Endothelial cell of umbilical vein (primary cell): ENCODE data around the gene MCC. TPM values are rescaled to one million over a fixed set of nuclear protein-coding genes. Genes with fewer than 3 reads are reported as not detected.

Source experiments
- BruUV-seq: library from RNA; stranded (reverse); fragments of 400-500 nt; replicated peaks from 2 replicates; lab custom pipeline; 2021; lab: Mats Ljungman, UMichigan
- CTCF ChIA-PET: fragments of 300-600, 350-600 bp; sonication (Branson Sonifier 250); formaldehyde crosslinking; loops from one replicate; lab custom pipeline; 2021; ENCODE audit warnings: antibody characterized with exemption, inconsistent platforms; lab: Charles Lee
- POLR2A ChIA-PET: fragments of 300-600, 350-600 bp; sonication (Branson Sonifier 250); formaldehyde crosslinking; loops from one replicate; lab custom pipeline; 2021; ENCODE audit warnings: antibody characterized with exemption, inconsistent platforms; lab: Charles Lee
- DNase-seq: peaks from one replicate; pipeline ENCODE4 v3.0.0-alpha.2; 2011; ENCODE audit warnings: low read depth, low spot score
- FAIRE-seq: peaks from 2 replicates; lab custom pipeline; 2011; peaks lifted over from hg19 to GRCh38; lab: Jason Lieb, UNC
- H2AFZ ChIP-seq: 2 replicates; pipeline ENCODE4 v1.6.0; 2012; ENCODE audit warnings: low read depth, low read length, control low read depth, inconsistent platforms
- H3K27ac ChIP-seq: 2 replicates; pipeline ENCODE4 v1.5.1; 2011; ENCODE audit warnings: low read depth, mild to moderate bottlenecking, control low read depth, low read length, moderate library complexity; ENCODE audit not compliant: insufficient read depth
- H3K27me3 ChIP-seq, 2 experiments: 2 replicates each; pipeline versions ENCODE4 v1.6.0 to v1.6.1; 2011; ENCODE audit warnings: low read length in 2 of 2, mixed read lengths in 1 of 2; ENCODE audit not compliant: control insufficient read depth in 2 of 2, insufficient read depth in 2 of 2
- H3K36me3 ChIP-seq, 2 experiments: 2 replicates in 1 of 2; 3 replicates in 1 of 2; pipeline ENCODE4 v1.5.1; 2011; ENCODE audit warnings: low read length in 2 of 2, mild to moderate bottlenecking in 1 of 2, moderate library complexity in 1 of 2; ENCODE audit not compliant: control insufficient read depth in 2 of 2, insufficient read depth in 2 of 2; ENCODE audit errors: extremely low read depth in 1 of 2
- H3K4me1 ChIP-seq: 3 replicates; pipeline ENCODE4 v1.5.1; 2011; ENCODE audit warnings: mild to moderate bottlenecking, low read length; ENCODE audit not compliant: control insufficient read depth, insufficient read depth; ENCODE audit errors: extremely low read depth
- H3K4me2 ChIP-seq: 2 replicates; pipeline ENCODE4 v1.6.1; 2011; ENCODE audit warnings: low read length, control low read depth, mixed read lengths; ENCODE audit not compliant: insufficient read depth
- H3K4me3 ChIP-seq, 3 experiments: fragments of 200-600 bp in 1 of 3; sonication (generic), shearing (Covaris generic) in 1 of 3; replicated peaks in 1 of 3; 2 replicates each; pipeline ENCODE4 v1.5.1; 2011 to 2016; ENCODE audit warnings: control low read depth in 3 of 3, low read length in 3 of 3, mild to moderate bottlenecking in 2 of 3, inconsistent platforms in 1 of 3, low read depth in 1 of 3, moderate library complexity in 1 of 3; ENCODE audit not compliant: insufficient read depth in 1 of 3
- H3K79me2 ChIP-seq: 2 replicates; pipeline ENCODE4 v1.6.0; 2012; ENCODE audit warnings: low read length, inconsistent platforms; ENCODE audit not compliant: control insufficient read depth, insufficient read depth
- H3K9ac ChIP-seq: replicated peaks from 2 replicates; pipeline ENCODE3; 2011; ENCODE audit warnings: low read length, control low read depth; ENCODE audit not compliant: insufficient read depth; ENCODE audit errors: extremely low read depth
- H3K9me1 ChIP-seq: replicated peaks from 3 replicates; pipeline ENCODE4 v1.6.0; 2011; ENCODE audit warnings: mild to moderate bottlenecking, low read length; ENCODE audit not compliant: control insufficient read depth, insufficient read depth; ENCODE audit errors: extremely low read depth
- H3K9me3 ChIP-seq: replicated peaks from 2 replicates; pipeline ENCODE4 v1.5.1; 2012; ENCODE audit warnings: low read length, inconsistent platforms; ENCODE audit not compliant: control insufficient read depth, insufficient read depth
- H4K20me1 ChIP-seq: replicated peaks from 2 replicates; pipeline ENCODE3; 2011; ENCODE audit warnings: mild to moderate bottlenecking, low read length; ENCODE audit not compliant: control insufficient read depth, insufficient read depth; ENCODE audit errors: extremely low read depth
- CTCF ChIP-seq, 2 donors: IDR thresholded peaks; 1 replicate in 1 of 2; 2 replicates in 1 of 2; pipeline ENCODE4 v1.5.1; 2011; ENCODE audit warnings: low read length in 2 of 2, mild to moderate bottlenecking in 2 of 2, moderate library complexity in 2 of 2, control low read depth in 1 of 2, inconsistent platforms in 1 of 2, low read depth in 1 of 2; ENCODE audit not compliant: insufficient read depth in 1 of 2; ENCODE audit errors: extremely low read depth in 1 of 2
- EZH2 ChIP-seq: IDR thresholded peaks from 2 replicates; pipeline ENCODE4 v1.6.1; 2012; ENCODE audit warnings: borderline replicate concordance, low read depth, mild to moderate bottlenecking, moderate library complexity, low read length, inconsistent platforms; ENCODE audit not compliant: severe bottlenecking
- FOS ChIP-seq: IDR thresholded peaks from 2 replicates; pipeline ENCODE4 v1.6.1; 2011; ENCODE audit warnings: mild to moderate bottlenecking, low read length, moderate library complexity, borderline replicate concordance; ENCODE audit not compliant: insufficient read depth
- GATA2 ChIP-seq: IDR thresholded peaks from 2 replicates; pipeline ENCODE4 v1.7.0; 2011; ENCODE audit warnings: low read depth, mild to moderate bottlenecking, moderate library complexity, mixed read lengths, low read length; ENCODE audit not compliant: insufficient read length, insufficient read depth
- JUN ChIP-seq: IDR thresholded peaks from 2 replicates; pipeline ENCODE4 v1.6.1; 2011; ENCODE audit warnings: borderline replicate concordance, low read depth; ENCODE audit not compliant: insufficient read length, insufficient read depth
- MAX ChIP-seq: IDR thresholded peaks from 2 replicates; pipeline ENCODE4 v1.6.1; 2011; ENCODE audit not compliant: insufficient read depth, insufficient read length
- MYC ChIP-seq: IDR thresholded peaks from one replicate; pipeline ENCODE4 v1.6.1; 2011; ENCODE audit warnings: mild to moderate bottlenecking, low read depth, low read length
- POLR2A ChIP-seq: IDR thresholded peaks from 2 replicates; pipeline ENCODE4 v1.6.1; 2012; ENCODE audit warnings: low read depth, mild to moderate bottlenecking, control low read depth, low read length
- POLR2AphosphoS5 ChIP-seq: IDR thresholded peaks from 2 replicates; pipeline ENCODE4 v1.6.1; 2012; ENCODE audit warnings: low read depth, mild to moderate bottlenecking, control low read depth, low read length, moderate library complexity; ENCODE audit not compliant: insufficient read depth
- dilution Hi-C: fragments of 300-500 bp; cut with MboI; formaldehyde crosslinking; loops from one replicate; pipeline ENCODE4 v1.15.0; 2019; ENCODE audit warnings: low sequenced_read_pairs; ENCODE audit not compliant: extremely low pct_ligation_motif_present
- intact Hi-C: fragments of 100-400 bp; cut with micrococcal nuclease; formaldehyde crosslinking; loops from one replicate; pipeline ENCODE4 v1.10.0; 2022
- polyA plus RNA-seq, 4 experiments: library from polyadenylated mRNA; depleted of rRNA in 3 of 4; stranded (reverse) in 3 of 4; unstranded in 1 of 4; fragments of >200 nt; gene quantifications; 2 replicates each; pipeline versions ENCODE4 v1.2.1 to v1.2.3, GENCODE V29; 2011 to 2012; ENCODE audit warnings: missing spikeins in 1 of 4
- total RNA-seq: library from RNA; stranded (reverse); gene quantifications from 2 replicates; pipeline ENCODE4 v1.2.3, GENCODE V29; 2021

Gene MCC
- total and polyA plus RNA-seq, 2 donors (not counting 3 experiments of a cell fraction or from before 2014, with no cell fraction given): 6.9 to 27.5 TPM

- POLR2A ChIA-PET: no interaction called here
- Histone ChIP-seq H3K36me3 (no peaks in the 10 kb centered on the region), H3K27ac (no peak overlapping the region), H3K4me3 (no peak overlapping the region), H3K9me3 (no peaks in the 10 kb centered on the region), H3K4me1 (peaks cover 44% of the 10 kb centered on the region), H3K9me1 (no peaks in the 10 kb centered on the region), H2AFZ (no peak overlapping the region), H3K4me2 (no peak overlapping the region), H4K20me1 (no peaks in the 10 kb centered on the region), H3K27me3 (no peaks in the 10 kb centered on the region), H3K79me2 (peaks cover 3% of the 10 kb centered on the region), H3K9ac (no peak overlapping the region)
- dilution Hi-C loops (no loop called here), intact Hi-C loops (no loop called here)
- CTCF ChIA-PET: interaction anchor here (1.3 to 1.6 kb wide), 2 partner anchors 8 to 26 kb away, joined by 4 to 6 read pairs; no protein-coding TSS in a partner anchor
- BruUV-seq: no TSS peak
- FAIRE-seq (no peak), DNase-seq (no peak)
- TF ChIP-seq POLR2A (no peak), MAX (no peak), MYC (no peak), JUN (no peak), GATA2 (no peak), CTCF (IDR thresholded peaks at IDR 0.05; ENCODE audit: extremely low read depth in 1 of 2, insufficient read depth in 1 of 2, low read depth in 1 of 2, low read length in 2 of 2) (no peak), EZH2 (no peak), FOS (no peak), POLR2AphosphoS5 (no peak)
Measured at GRCh38 chr5:113268232-113268631, 220.0 kb downstream of the MCC start.
